Activated naive CD4-positive, alpha-beta T cell treated with anti-CD3 and anti-CD28 coated beads for 36 hours (primary cell): ENCODE results near the gene TAT. TPM values are rescaled to one million over a fixed set of nuclear protein-coding genes. Genes with fewer than 3 reads are reported as not detected.

Experiments used
- CTCF ChIA-PET: fragments of 350-600 bp; sonication (Branson Sonifier 250); formaldehyde crosslinking; loops from one replicate; lab custom pipeline; 2021; ENCODE audit warnings: antibody characterized with exemption; lab: Charles Lee
- DNase-seq: peaks from one replicate; pipeline ENCODE4 v3.0.0-alpha.2; 2020
- H3K27ac Mint-ChIP-seq: one replicate; pipeline ENCODE4 v1.8.0; 2021; ENCODE audit warnings: mild to moderate bottlenecking, mixed read lengths
- H3K27me3 Mint-ChIP-seq: one replicate; pipeline ENCODE4 v1.8.0; 2021; ENCODE audit warnings: low read depth, mixed read lengths
- H3K36me3 Mint-ChIP-seq: one replicate; pipeline ENCODE4 v1.8.0; 2021; ENCODE audit warnings: low read depth, mixed read lengths
- H3K4me1 Mint-ChIP-seq: one replicate; pipeline ENCODE4 v1.8.0; 2021; ENCODE audit warnings: low read depth, mixed read lengths
- H3K4me3 Mint-ChIP-seq: one replicate; pipeline ENCODE4 v1.8.0; 2021; ENCODE audit warnings: mild to moderate bottlenecking, moderate library complexity, mixed read lengths
- H3K9me3 Mint-ChIP-seq: one replicate; pipeline ENCODE4 v1.8.0; 2021; ENCODE audit warnings: mixed read lengths
- intact Hi-C: fragments of 100-400 bp; cut with micrococcal nuclease; formaldehyde crosslinking; loops from one replicate; pipeline ENCODE4 v1.15.1; 2023
- total RNA-seq, 2 experiments: library from RNA; stranded (reverse); gene quantifications; one replicate each; pipeline ENCODE4 v1.2.3, GENCODE V29; 2021

Gene TAT
- total RNA-seq, 2 experiments from 2014 or later, result not detected

- intact Hi-C loops, result no loop called here
- Mint-ChIP-seq H3K27ac (no peak overlapping the region), H3K27me3 (no peaks in the 10 kb centered on the region), H3K36me3 (no peaks in the 10 kb centered on the region), H3K9me3 (peaks cover 8% of the 10 kb centered on the region), H3K4me1 (no peaks in the 10 kb centered on the region), H3K4me3 (no peak overlapping the region)
- no peak for DNase-seq
- CTCF ChIA-PET, result interaction anchor here (0.6 to 0.8 kb wide), 2 partner anchors 53 to 54 kb away, joined by 3 read pairs; no protein-coding TSS in a partner anchor
Measured at GRCh38 chr16:71557954-71558582, 18.8 kb downstream of the TAT start.

GRCh38 chr16:71557299-71557698 is 19.6 kb downstream of the TAT start:
- Mint-ChIP-seq H3K4me1 (no peaks in the 10 kb centered on the region), H3K9me3 (peaks cover 5% of the 10 kb centered on the region), H3K4me3 (no peak overlapping the region), H3K27me3 (no peaks in the 10 kb centered on the region), H3K36me3 (no peaks in the 10 kb centered on the region), H3K27ac (no peak overlapping the region)
- DNase-seq, result no peak
- intact Hi-C loops, result no loop called here
- CTCF ChIA-PET, result interaction anchor here (0.8 kb wide), 1 partner anchor 54 kb away, joined by 3 read pairs; no protein-coding TSS in a partner anchor

- H3K27ac Mint-ChIP-seq, result no peak overlapping the region
- H3K36me3 Mint-ChIP-seq, result no peaks in the 10 kb centered on the region
- no peak for DNase-seq
- no peaks in the 10 kb centered on the region for H3K9me3 Mint-ChIP-seq
- H3K27me3 Mint-ChIP-seq, result no peaks in the 10 kb centered on the region
- CTCF ChIA-PET, result interaction anchor here (1.3 kb wide), 1 partner anchor 10 kb away, joined by 5 read pairs; no protein-coding TSS in a partner anchor
- intact Hi-C loops, result no loop called here
- H3K4me1 Mint-ChIP-seq, result no peaks in the 10 kb centered on the region
- no peak overlapping the region for H3K4me3 Mint-ChIP-seq
Measured at GRCh38 chr16:71555230-71555891, 21.5 kb downstream of the TAT start.

- CTCF ChIA-PET, result interaction anchor here (1.3 kb wide), 1 partner anchor 58 kb away, joined by 8 read pairs; no protein-coding TSS in a partner anchor
- H3K27me3 Mint-ChIP-seq, result peaks cover 4% of the 10 kb centered on the region
- intact Hi-C loops, result no loop called here
Measured at GRCh38 chr16:71552698-71553503, 24.0 kb downstream of the TAT start.

GRCh38 chr16:71547168-71547567 is 29.7 kb downstream of the TAT start:
- intact Hi-C loops, result no loop called here
- no peak overlapping the region for H3K4me3 Mint-ChIP-seq

More at GRCh38 chr16:71552698-71553503, 24.0 kb downstream of the TAT start:
- Mint-ChIP-seq H3K36me3 (no peaks in the 10 kb centered on the region), H3K27ac (no peak overlapping the region), H3K9me3 (no peaks in the 10 kb centered on the region), H3K4me1 (no peaks in the 10 kb centered on the region), H3K4me3 (no peak overlapping the region)
- DNase-seq, result no peak

GRCh38 chr16:71542377-71542776 is 34.5 kb downstream of the TAT start:
- H3K4me1 Mint-ChIP-seq, result no peaks in the 10 kb centered on the region
- no peaks in the 10 kb centered on the region for H3K27me3 Mint-ChIP-seq
- DNase-seq, result peak; percentile 80
- H3K27ac Mint-ChIP-seq, result no peak overlapping the region
- CTCF ChIA-PET, result interaction anchor here (0.6 to 3.3 kb wide), 6 partner anchors 9 to 129 kb away, joined by 3 to 11 read pairs (median 5); no protein-coding TSS in a partner anchor
- no peaks in the 10 kb centered on the region for H3K36me3 Mint-ChIP-seq
- no peaks in the 10 kb centered on the region for H3K9me3 Mint-ChIP-seq
- H3K4me3 Mint-ChIP-seq, result no peak overlapping the region
- intact Hi-C loops, result loop anchor here (1.0 to 2.0 kb wide), 2 partner anchors 69 to 130 kb away; no protein-coding TSS in a partner anchor

More at GRCh38 chr16:71547168-71547567, 29.7 kb downstream of the TAT start:
- CTCF ChIA-PET, result interaction anchor here (1.5 to 2.0 kb wide), 2 partner anchors 9 to 64 kb away, joined by 4 to 10 read pairs; no protein-coding TSS in a partner anchor
- no peak for DNase-seq
- H3K4me1 Mint-ChIP-seq, result no peaks in the 10 kb centered on the region
- H3K27me3 Mint-ChIP-seq, result peaks cover 4% of the 10 kb centered on the region
- H3K36me3 Mint-ChIP-seq, result no peaks in the 10 kb centered on the region
- no peaks in the 10 kb centered on the region for H3K9me3 Mint-ChIP-seq
- no peak overlapping the region for H3K27ac Mint-ChIP-seq

- DNase-seq, result peak; percentile 65
- no peak overlapping the region for H3K4me3 Mint-ChIP-seq
- no peaks in the 10 kb centered on the region for H3K4me1 Mint-ChIP-seq
- H3K36me3 Mint-ChIP-seq, result no peaks in the 10 kb centered on the region
- H3K9me3 Mint-ChIP-seq, result no peaks in the 10 kb centered on the region
- CTCF ChIA-PET, result interaction anchor here (0.9 to 3.2 kb wide), 4 partner anchors 10 to 117 kb away, joined by 3 to 15 read pairs (median 9); no protein-coding TSS in a partner anchor
- H3K27me3 Mint-ChIP-seq, result no peaks in the 10 kb centered on the region
- no peak overlapping the region for H3K27ac Mint-ChIP-seq
- intact Hi-C loops, result loop anchor here (1.0 kb wide), 2 partner anchors 58 to 75 kb away; partner anchors contain the start of gene ZNF23
Measured at GRCh38 chr16:71537643-71538042, 39.2 kb downstream of the TAT start.

- no peak for DNase-seq
- intact Hi-C loops, result loop anchor here (1.0 kb wide), 2 partner anchors 58 to 75 kb away; partner anchors contain the start of gene ZNF23
- H3K36me3 Mint-ChIP-seq, result no peaks in the 10 kb centered on the region
- no peak overlapping the region for H3K27ac Mint-ChIP-seq
- no peaks in the 10 kb centered on the region for H3K27me3 Mint-ChIP-seq
- H3K4me3 Mint-ChIP-seq, result no peak overlapping the region
- no peaks in the 10 kb centered on the region for H3K4me1 Mint-ChIP-seq
- CTCF ChIA-PET, result interaction anchor here (0.9 to 3.2 kb wide), 2 partner anchors 37 to 48 kb away, joined by 3 to 7 read pairs; no protein-coding TSS in a partner anchor
- no peaks in the 10 kb centered on the region for H3K9me3 Mint-ChIP-seq
Measured at GRCh38 chr16:71536752-71537499, 40.0 kb downstream of the TAT start.

GRCh38 chr16:71532366-71532765 is 44.5 kb downstream of the TAT start:
- intact Hi-C loops, result no loop called here
- H3K9me3 Mint-ChIP-seq, result no peaks in the 10 kb centered on the region
- no peaks in the 10 kb centered on the region for H3K36me3 Mint-ChIP-seq
- H3K4me3 Mint-ChIP-seq, result no peak overlapping the region
- H3K27ac Mint-ChIP-seq, result no peak overlapping the region
- DNase-seq, result no peak
- H3K4me1 Mint-ChIP-seq, result no peaks in the 10 kb centered on the region
- H3K27me3 Mint-ChIP-seq, result peaks cover 5% of the 10 kb centered on the region
- CTCF ChIA-PET, result interaction anchor here (0.7 kb wide), 1 partner anchor 19 kb away, joined by 3 read pairs; no protein-coding TSS in a partner anchor

- Mint-ChIP-seq H3K36me3 (no peaks in the 10 kb centered on the region), H3K4me3 (no peak overlapping the region), H3K27ac (no peak overlapping the region), H3K4me1 (no peaks in the 10 kb centered on the region), H3K27me3 (peaks cover 20% of the 10 kb centered on the region), H3K9me3 (no peaks in the 10 kb centered on the region)
- intact Hi-C loops, result no loop called here
- no peak for DNase-seq
- CTCF ChIA-PET, result interaction anchor here (0.6 kb wide), 2 partner anchors 15 to 69 kb away, joined by 3 read pairs; no protein-coding TSS in a partner anchor
Measured at GRCh38 chr16:71528863-71529262, 48.0 kb downstream of the TAT start.

- CTCF ChIA-PET, result interaction anchor here (0.6 kb wide), 1 partner anchor 69 kb away, joined by 3 read pairs; no protein-coding TSS in a partner anchor
- no peak for DNase-seq
- intact Hi-C loops, result no loop called here
Measured at GRCh38 chr16:71528257-71528656, 48.6 kb downstream of the TAT start.

More at GRCh38 chr16:71528257-71528656, 48.6 kb downstream of the TAT start:
- no peaks in the 10 kb centered on the region for H3K4me1 Mint-ChIP-seq
- no peaks in the 10 kb centered on the region for H3K9me3 Mint-ChIP-seq
- no peak overlapping the region for H3K4me3 Mint-ChIP-seq
- H3K27ac Mint-ChIP-seq, result no peak overlapping the region
- H3K36me3 Mint-ChIP-seq, result no peaks in the 10 kb centered on the region
- peaks cover 20% of the 10 kb centered on the region for H3K27me3 Mint-ChIP-seq
